GM19324 (cell line): ENCODE measurements around the gene SAMD14.

Experiments used
- ATAC-seq: cut with Tn5 transposase; IDR thresholded peaks from one replicate; pipeline ENCODE4 v1.9.1; 2021; ENCODE audit warnings: mild to moderate bottlenecking, moderate library complexity; ENCODE audit not compliant: unreplicated experiment, low FRiP score

Gene SAMD14

DNA sequence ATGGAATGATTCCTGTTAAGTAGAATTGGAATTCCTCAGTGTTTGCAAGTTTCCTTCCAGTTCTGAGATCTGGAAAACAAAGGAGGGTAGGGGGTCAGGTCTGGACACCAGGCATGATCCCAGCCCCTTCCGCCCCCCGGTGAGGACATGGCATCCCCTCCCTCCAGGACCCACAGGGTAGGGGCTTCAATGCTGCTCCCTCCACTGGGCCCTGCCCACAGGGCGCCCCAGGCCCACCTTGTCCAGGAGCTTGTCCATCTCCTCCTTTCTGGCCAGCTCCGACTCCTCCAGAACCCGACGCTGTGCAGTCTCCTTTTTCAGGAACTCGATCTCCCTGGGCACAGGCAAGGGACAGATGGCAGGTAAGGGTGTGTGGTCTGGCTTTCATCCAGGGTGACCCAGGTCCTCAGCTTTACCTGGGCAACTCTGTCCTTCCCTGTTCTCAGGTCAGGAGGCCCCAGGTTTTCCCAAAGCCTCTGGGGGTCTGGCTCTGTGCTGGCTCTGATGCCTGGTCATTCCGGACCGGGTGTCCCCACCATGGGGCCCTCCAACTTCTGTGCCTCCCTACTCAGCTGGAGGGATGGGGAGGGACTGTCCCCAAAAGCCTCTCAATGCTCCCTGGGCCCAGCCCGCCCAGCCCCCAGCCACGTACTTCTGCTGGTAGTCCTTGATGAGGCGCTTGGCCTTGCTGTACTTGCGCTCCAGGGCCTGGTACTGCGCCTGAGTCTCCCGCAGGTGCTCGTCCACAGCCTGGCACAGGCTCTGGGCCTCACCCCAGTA is 5.5 kb upstream of the SAMD14 start:
- ATAC-seq: no peak

DNA sequence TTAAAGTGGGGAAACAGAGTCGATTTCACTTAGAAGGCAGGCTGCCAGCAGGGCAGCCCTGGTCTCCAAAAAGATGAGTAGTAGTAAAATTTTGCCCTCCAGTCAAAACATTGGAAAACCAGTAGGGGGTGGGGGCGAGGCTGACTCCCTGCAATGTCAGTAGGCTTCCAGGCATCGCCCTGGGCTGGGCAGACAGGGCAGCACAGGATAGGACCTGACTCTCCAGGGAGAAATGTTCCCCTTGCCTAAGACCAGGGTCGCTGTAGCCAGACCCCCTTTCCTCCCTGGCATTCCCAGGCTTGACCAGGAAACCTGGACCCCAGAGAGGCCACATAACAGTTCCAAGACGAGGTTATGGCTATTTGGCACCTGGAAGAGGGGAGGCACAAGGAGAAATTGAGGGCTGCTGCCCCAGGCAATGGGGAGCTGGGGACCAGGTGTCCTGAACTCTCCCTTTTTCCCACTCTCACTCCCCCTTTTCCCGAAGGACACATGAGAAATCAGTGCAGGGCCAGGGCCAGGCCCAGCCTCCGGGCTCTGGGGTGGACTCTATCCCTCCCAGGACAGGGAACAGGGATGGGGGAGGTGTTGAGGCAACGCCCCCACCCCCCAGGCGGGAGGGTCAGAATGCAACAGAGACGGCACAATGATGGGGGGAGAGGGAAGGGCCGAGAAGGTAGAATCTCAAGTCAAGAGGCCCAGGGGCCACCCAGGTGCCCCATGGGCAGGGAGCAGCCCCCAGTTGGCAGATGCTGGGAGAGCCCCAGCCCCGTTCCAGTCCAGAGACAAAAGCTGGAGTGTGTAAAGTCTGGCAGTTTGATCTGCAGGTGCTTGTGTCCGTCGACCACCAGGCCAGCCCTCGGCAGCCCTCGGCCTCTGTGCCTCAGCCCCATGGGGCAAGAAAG is 4.5 kb upstream of the SAMD14 start:
- ATAC-seq: no peak

DNA sequence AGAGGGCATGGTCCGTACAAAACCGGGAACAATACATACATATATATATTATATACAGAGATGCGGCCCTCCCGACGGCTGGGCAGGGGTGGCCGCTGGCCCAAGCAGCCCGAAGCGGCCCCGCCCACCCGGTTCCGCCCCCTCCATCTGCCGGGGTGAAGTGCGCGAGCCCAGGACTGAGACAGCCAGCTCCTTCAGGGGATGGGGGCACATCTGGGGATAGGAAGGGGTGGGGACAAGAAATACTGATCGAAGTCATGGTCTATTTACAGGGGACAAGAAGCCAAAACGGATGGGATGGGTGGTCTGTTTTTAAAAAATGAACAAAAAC is 3.8 kb upstream of the SAMD14 start:
- no peak for ATAC-seq

DNA sequence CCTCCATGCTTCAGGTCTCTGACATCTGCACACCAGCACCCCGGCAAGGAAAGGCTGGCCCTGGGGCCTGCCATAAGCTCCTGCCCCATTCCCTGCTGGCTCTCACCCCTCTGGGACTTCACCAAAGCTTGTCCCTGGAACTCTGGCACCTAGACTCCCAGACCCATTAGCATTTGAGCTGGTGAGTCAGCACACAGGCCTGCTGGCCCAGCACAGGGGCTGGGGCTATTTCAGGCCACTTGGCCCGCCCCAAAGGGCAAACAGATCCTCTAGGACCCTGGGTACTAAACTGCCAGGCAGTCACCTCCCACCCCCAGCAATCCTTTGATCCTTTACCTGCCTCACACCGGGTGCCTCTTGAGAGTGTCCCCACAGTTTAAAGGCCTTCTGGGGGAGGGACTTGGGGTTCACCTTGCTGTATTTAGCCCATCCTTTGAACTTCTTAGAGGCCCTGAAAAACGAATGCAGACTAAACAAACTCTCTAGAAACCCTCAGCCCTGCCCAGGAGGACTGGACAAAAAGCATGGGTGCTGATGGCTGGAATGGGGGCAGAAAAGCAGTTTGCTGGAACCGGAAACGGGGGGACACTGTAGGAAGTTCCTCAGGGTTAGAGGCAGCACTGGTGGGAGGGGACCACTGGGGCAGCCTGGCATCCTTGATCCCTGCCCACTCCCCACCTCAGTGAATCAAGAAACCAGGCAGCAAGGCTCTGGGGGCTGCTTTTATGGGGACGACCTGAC is 3.2 kb upstream of the SAMD14 start:
- ATAC-seq: no peak

DNA sequence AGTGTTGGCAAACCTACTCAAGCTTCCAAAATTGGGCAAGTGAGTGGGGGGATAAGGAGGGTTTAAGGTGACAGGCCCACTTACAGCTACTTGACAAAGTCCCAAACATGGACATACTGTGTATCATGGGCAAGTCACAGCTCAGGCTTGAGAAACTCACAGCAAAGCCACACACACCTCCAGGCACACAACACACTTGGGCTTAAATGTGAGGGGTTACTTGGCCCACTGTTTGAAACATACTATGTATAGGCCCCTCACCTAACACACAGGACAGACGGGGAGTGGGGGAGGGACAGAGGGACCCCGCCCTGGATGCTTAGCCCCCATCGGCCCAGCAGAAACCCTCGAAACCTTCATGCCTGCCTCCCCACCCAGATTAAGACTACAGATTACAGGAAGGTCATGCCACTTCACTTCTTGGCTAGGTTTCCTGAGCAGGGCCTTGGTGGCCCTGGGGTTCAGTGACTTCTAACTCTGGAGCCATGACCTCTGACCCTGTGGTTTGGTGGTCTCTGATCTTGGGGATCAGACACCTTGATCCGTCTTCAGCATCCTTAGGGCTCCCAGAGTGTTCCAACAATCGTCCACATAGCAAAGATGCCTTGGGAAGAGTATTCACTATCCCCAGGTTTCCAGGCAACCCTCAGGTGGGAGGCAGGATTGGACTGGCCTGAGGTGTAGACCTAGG is 2.3 kb upstream of the SAMD14 start:
- ATAC-seq: no peak

DNA sequence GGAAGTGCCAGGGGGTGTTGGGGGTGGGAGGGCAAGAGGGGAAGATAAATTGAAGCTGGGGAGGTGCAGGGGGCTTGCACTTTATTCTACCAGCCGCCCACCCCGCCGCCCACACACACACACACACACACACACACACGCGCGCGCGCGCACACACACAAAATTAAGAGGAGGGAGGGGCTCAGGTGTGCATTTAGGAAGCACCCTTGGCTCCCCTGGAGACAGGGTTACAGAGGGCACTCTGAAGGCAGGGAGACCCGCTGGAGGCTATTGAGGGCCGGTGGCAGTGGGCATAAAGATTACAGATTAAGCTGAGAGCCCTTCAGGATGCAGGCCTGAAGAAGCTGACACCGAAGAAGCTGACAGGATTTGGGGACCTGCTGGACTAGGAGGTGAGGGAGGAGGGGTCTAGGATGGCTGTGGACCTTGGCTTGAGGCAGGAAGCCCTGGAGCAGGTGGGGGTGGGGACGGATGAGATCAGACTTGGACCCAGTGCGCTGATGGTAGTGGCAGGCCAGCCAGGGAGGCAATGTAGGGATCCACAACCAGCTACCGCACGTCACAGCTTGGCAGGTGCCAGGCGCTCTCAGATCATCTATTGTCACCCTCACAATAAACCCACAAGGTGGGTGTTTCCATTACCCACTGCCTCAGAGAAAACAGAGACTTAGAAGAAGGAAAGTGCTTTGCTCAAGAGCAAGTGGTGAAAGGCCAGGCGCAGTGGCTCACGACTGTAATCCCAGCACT is 772 bp upstream of the SAMD14 start:
- ATAC-seq: no peak

DNA sequence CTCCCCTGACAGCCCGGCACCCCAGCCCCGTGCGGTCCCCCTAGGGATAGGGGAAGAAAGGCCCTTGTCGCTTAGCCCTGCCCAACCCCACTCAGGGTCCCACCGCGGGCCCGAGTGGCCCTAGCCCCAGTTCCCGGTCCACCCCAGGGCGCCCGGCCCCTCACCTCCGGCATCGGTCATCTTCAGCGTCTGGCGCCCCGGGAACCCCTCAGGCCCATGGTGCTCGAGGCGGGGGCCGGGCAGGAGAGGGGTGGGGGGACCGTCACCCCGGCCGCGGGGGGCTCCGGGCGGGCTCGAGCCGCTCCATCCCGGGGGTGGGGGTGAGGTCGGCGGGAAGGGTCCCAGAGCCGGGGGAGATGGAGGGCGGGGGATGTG is 620 bp downstream of the SAMD14 start:
- no peak for ATAC-seq

DNA sequence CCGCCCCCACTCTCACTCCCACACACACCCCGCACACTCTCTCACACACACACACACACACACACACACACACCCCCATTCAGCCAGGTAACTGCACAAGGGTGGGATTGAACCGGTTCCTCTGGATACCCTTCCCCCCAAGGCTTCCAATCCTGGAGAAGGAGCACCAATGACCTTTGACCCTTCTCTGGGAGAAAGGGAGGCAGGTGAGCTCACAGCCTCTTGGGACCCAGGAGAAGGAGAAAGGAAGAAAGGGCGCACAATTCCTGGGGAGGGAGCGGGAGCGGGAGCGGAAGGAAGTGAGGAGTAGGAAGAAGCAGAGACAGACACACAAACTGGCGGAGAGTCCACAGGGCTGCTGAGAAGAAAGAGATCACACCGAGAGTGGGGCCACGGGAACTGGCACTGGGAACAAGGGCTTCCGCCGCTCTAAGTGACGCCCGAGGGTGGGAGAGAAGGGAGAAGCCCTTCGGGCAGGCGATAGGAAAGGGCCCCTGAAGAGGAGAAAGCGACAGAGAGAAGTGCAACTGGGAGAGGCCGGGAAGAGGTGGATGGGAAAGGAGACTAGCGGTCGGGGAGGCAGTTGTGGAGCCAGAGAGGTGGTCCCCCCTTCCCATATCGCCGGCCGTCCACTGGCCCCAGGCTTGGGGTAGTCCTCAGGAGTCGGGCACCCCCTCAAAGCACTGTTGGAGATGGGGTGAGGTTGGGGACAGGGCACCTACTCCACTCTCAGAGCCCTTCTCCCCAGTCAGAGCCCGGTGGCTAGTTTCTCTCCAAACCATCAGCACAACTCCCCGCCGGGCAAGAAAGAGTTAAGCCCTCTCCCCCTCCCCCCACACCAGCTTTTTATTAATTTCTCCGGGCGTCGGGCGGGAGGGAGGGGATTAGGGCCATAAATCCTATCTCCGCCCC is 1.3 kb downstream of the SAMD14 start:
- ATAC-seq: no peak

DNA sequence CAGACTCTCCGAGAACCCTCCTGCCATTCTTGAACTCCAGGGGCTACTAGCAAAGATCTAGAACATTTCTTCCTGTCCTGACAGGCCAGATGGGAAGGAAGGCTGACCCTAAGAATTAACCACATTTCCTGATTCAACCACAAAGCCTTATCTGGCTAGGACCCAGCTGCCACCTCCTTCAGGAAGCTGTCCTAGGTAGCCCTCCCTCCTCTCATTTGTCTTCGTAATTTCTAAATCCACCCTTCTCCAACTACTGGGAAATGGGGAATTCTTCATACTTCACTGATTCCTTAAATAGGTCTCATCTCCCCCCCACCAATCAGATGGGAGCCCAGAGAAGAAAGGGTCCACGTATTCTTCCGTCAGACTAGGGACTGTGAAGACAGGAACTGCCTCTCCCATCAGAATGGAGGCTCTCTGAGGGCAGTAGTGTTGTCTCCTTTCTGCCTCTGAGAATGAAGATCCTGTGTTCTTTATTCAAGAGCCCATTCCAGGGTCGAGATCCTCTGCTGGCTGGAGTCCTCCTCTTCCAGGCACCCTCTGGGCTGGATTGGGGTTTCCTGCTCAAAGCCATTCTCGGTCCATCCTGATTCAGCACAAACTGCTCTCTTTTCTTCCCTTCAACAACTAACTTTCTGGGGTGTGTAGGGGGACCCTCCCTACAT is 2.1 kb downstream of the SAMD14 start:
- ATAC-seq: no peak

DNA sequence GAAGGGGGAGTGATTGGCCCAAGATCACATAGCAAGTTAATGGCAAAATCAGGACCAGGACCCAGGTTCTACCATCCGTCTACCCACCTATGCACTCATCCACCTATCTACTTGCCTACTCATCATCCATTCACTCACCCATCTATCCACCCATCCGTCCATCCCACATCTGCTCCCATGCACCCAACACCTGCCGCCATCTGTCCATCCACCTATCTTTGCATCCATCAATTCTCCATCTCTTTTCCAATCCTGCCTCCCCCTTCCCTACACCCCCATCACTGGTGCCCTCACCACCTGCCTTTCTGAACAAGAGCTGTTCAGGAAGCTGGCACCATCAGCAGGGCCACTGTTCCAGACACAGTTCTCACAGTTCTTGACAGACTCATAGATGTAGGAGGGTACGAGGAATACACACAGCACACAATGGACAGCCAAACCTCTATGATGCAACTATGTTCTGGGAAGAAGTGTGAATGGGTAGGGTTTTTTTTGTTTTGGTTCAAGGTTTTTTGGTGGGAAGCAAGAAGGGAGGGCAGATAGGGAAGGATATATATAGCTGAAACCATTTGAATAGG is 4.5 kb downstream of the SAMD14 start:
- no peak for ATAC-seq

DNA sequence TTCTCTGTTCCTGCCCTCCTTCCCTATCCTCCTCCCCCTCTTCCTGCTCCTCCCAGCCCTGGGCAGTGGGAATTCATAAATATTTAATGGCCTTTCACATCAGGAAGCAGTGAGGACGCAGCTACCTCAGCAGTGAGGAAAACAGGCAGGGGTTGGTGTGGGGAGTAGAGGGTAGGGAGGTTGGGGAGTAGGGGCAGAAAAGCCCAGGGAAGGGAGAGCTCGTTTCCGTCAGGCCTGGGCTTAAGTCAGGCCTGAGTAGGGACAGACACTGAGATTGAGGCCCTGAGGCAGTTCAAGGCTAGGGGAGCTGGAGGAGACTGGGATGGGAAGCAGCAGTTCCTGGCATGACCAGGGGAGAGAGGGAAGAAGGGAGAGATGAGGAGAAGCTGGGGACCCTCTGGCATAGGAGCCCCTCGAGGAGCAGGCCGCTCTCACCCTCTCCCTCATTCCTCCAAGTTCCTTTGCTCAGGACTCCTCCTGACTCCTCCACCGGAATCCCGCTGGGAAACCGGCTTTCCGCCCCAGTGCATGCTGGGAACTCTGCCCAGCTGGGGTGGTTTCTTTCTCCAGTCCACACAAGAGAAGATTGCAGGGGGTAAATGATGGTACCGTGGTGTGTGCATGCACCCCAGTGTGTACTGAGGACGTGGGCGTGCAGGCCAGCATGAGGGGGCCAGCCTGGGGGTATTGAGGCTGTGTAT is 6.2 kb downstream of the SAMD14 start:
- ATAC-seq: no peak

DNA sequence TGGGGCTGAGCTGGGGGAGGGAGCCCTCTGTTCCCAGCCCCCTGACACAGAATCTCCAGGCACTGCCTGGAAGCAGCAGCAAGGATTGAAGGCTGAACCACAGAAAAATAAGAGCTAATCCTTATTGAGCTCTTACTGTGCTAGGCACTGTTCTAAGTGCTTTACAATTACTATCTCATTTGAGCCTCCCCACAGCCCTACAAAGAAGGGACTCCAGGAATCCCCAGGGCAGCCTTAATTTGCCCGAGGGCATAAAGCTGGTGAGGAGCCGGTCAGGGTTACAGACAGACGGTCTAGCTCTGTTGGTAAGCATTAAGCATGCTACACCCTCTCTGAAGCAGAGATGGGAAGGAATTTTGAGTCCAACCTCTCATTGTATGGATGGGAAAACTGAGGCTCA is 7.0 kb downstream of the SAMD14 start:
- ATAC-seq: no peak

DNA sequence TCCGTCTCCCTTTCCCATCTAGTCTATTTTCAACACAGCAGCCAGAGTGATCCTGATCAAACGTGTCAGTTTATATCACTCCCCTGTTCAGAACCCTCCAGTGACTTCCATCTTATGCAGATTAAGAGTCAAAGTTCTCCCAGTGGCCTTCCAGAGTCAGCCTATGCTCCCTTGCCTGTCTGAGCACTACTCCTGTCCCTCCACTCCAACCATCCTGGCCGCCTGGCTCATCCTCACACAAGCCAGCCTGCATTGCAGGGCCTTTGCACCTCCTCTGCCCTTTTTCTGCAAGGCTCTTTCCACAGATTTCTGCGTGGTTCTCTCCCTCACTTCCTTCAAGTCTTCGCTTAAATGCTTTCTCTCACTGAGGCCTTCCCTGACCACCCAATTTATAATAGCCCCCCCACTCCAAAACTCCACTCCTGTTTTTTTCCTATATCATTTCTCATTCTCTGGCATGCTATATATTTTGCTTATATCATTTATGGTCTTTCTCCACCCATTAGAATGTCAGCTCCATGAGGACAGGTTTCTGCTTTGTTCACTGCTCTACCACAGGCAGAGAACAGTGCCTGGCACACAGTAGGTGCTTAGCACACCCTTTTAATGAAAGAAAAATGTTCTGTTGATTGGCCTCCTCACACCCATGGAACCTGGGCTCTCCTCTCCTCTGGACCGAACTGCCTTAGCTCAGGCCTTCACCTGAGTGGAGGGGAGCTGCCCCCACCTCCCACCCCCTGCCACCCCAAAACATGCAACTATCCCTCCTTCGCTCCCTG is 9.3 kb downstream of the SAMD14 start:
- no peak for ATAC-seq

DNA sequence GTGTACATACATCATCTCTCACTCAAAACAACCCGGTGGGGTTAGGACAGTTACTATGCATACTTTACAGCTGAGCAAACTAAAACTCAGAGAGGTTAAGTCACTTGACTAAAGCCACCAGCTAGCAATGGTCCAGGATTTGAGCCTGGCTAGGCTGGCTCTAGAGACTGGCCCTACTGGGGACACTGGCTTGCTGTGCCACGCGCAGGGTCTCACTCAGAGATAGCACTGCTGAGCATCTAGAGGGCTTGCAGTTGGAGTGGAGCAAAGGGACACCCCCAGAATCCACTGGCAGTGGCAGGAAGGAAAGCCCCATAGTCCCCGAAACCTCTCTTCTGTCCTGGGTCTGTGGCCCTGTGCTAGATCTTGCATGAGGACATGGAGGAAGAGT is 11.1 kb downstream of the SAMD14 start:
- no peak for ATAC-seq

DNA sequence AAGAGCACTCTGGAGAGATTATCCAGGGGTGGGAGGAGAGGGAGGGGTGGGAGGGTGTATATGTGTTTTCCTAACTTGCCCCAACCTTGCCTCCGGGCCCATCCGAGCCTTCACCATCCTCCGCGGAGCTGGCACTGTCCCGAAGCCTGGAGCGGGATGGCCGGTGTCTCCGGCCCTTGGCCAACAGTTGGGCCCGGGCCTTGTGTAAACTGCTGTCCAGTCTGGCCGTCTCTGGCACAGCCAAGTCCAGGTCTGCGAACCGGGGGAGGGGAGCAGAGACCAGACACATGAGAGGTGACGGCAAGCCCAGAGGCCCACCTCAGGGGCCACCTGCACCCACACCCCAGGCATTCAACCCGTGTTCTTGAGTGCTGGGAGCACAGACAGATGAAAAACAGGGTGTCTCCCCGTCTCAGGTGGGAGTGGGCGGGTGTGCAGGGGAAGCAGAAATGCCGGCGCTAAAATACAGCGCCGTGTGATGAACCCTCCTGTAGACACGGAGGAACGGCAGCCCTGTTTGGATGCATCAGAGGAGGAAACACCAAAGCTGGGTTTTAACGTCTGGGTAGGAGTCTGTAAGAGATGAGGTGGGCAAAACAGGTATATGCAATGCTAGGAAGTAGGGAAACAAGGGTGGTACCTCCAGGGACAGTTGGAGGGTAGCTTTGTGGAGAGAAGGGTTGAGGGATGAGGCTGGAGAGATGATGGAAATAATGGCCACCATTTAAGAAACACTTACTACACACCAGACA is 11.7 kb downstream of the SAMD14 start:
- no peak for ATAC-seq
